H1 (cell line): Measurements from ENCODE around the gene SERPINF2. TPM values are rescaled to one million over a fixed set of nuclear protein-coding genes. Genes with fewer than 3 reads are reported as not detected.

Source experiments
- CTCF ChIA-PET: fragments of 300-600 bp; sonication (Branson Sonifier 250); formaldehyde crosslinking; loops from one replicate; lab custom pipeline; 2021; ENCODE audit not compliant: partially characterized antibody; lab: Charles Lee
- POLR2A ChIA-PET: fragments of 300-600 bp; sonication (Branson Sonifier 250); formaldehyde crosslinking; loops from one replicate; lab custom pipeline; 2021; ENCODE audit warnings: inconsistent platforms; ENCODE audit not compliant: partially characterized antibody; lab: Charles Lee
- DNase-seq, 2 experiments: peaks; one replicate each; pipeline versions ENCODE4 v3.0.0 to v3.0.0-alpha.2; 2010 to 2022; ENCODE audit warnings: low spot score in 2 of 2, low read depth in 1 of 2, mixed read lengths in 1 of 2
- FAIRE-seq: peaks from 2 replicates; lab custom pipeline; 2011; peaks lifted over from hg19 to GRCh38; lab: Jason Lieb, UNC
- H2AFZ ChIP-seq: 2 replicates; pipeline ENCODE4 v1.8.1; 2012; ENCODE audit warnings: low read length, inconsistent platforms
- H2AK5ac ChIP-seq: 2 replicates; pipeline ENCODE4 v1.6.1; 2013; ENCODE audit warnings: low read depth, low read length
- H2BK120ac ChIP-seq: replicated peaks from 2 replicates; pipeline ENCODE3; 2013; ENCODE audit warnings: low read depth, low read length, inconsistent platforms
- H2BK12ac ChIP-seq: 2 replicates; pipeline ENCODE4 v1.6.1; 2013; ENCODE audit warnings: low read depth, low read length
- H2BK15ac ChIP-seq: 2 replicates; pipeline ENCODE4 v1.6.1; 2013; ENCODE audit warnings: low read length
- H2BK20ac ChIP-seq: 2 replicates; pipeline ENCODE4 v1.6.1; 2013; ENCODE audit warnings: low read length
- H2BK5ac ChIP-seq: 2 replicates; pipeline ENCODE4 v1.6.1; 2013; ENCODE audit warnings: low read depth, low read length
- H3K14ac ChIP-seq: 2 replicates; pipeline ENCODE4 v1.6.1; 2013; ENCODE audit warnings: inconsistent platforms; ENCODE audit not compliant: insufficient read length
- H3K18ac ChIP-seq: 2 replicates; pipeline ENCODE4 v1.6.1; 2013; ENCODE audit warnings: low read length; ENCODE audit errors: extremely low read depth
- H3K23ac ChIP-seq: 2 replicates; pipeline ENCODE4 v1.6.1; 2013; ENCODE audit warnings: inconsistent platforms; ENCODE audit not compliant: insufficient read length
- H3K23me2 ChIP-seq: 2 replicates; pipeline ENCODE4 v1.6.1; 2013; ENCODE audit warnings: low read depth, low read length
- H3K27ac ChIP-seq: 2 replicates; pipeline ENCODE4 v1.6.1; 2011; ENCODE audit warnings: low read depth, low read length, inconsistent platforms
- H3K27me3 ChIP-seq, 4 experiments: replicated peaks in 1 of 4; 1 replicate in 1 of 4; 2 replicates in 3 of 4; pipeline versions ENCODE4 v1.6.1 to v1.8.1; 2011 to 2013; ENCODE audit warnings: low read length in 3 of 4, mild to moderate bottlenecking in 3 of 4, inconsistent platforms in 2 of 4, mixed read lengths in 2 of 4, moderate library complexity in 1 of 4; ENCODE audit not compliant: control insufficient read depth in 3 of 4, insufficient read depth in 3 of 4; ENCODE audit errors: extremely low read depth in 1 of 4
- H3K36me3 ChIP-seq, 4 experiments: 2 replicates each; pipeline versions ENCODE4 v1.6.1 to v1.8.1; 2011 to 2013; ENCODE audit warnings: mild to moderate bottlenecking in 4 of 4, low read length in 3 of 4, moderate library complexity in 2 of 4, control low read depth in 1 of 4, inconsistent platforms in 1 of 4; ENCODE audit not compliant: insufficient read depth in 4 of 4, control insufficient read depth in 2 of 4
- H3K4ac ChIP-seq: replicated peaks from 2 replicates; pipeline ENCODE3; 2013; ENCODE audit warnings: low read length, low read depth, mixed read lengths, inconsistent platforms; ENCODE audit not compliant: insufficient read length
- H3K4me1 ChIP-seq, 4 experiments: replicated peaks in 1 of 4; 1 replicate in 1 of 4; 2 replicates in 3 of 4; pipeline versions ENCODE4 v1.6.1 to v1.8.1; 2011 to 2013; ENCODE audit warnings: low read length in 3 of 4, inconsistent platforms in 2 of 4, mixed read lengths in 1 of 4; ENCODE audit not compliant: insufficient read depth in 4 of 4, control insufficient read depth in 3 of 4
- H3K4me2 ChIP-seq, 2 experiments: 2 replicates each; pipeline versions ENCODE4 v1.6.1 to v1.8.1; 2011 to 2013; ENCODE audit warnings: low read depth in 2 of 2, low read length in 2 of 2, control low read depth in 1 of 2, inconsistent platforms in 1 of 2, mild to moderate bottlenecking in 1 of 2; ENCODE audit not compliant: insufficient read depth in 1 of 2
- H3K4me3 ChIP-seq, 4 experiments: fragments of 200-600, 300-600 bp in 1 of 4; sonication (generic), shearing (Covaris generic), sonication (Bioruptor Twin) in 1 of 4; 2 replicates each; pipeline versions ENCODE4 v1.5.1 to v1.8.1; 2011 to 2016; ENCODE audit warnings: low read length in 4 of 4, low read depth in 3 of 4, control low read depth in 2 of 4, inconsistent platforms in 2 of 4, mild to moderate bottlenecking in 2 of 4, mixed read lengths in 1 of 4, moderate library complexity in 1 of 4; ENCODE audit not compliant: insufficient read depth in 2 of 4; ENCODE audit errors: extremely low read depth in 1 of 4
- H3K56ac ChIP-seq: replicated peaks from 2 replicates; pipeline ENCODE3; 2013; ENCODE audit warnings: low read depth, mild to moderate bottlenecking, mixed read lengths, low read length, inconsistent platforms; ENCODE audit not compliant: insufficient read length
- H3K79me1 ChIP-seq: 2 replicates; pipeline ENCODE4 v1.6.1; 2013; ENCODE audit warnings: low read depth, low read length, control low read depth
- H3K79me2 ChIP-seq, 2 experiments: 2 replicates each; pipeline versions ENCODE4 v1.6.1 to v1.8.1; 2012 to 2013; ENCODE audit warnings: low read length in 2 of 2, mild to moderate bottlenecking in 2 of 2, inconsistent platforms in 1 of 2; ENCODE audit not compliant: insufficient read depth in 2 of 2, control insufficient read depth in 1 of 2
- H3K9ac ChIP-seq, 4 experiments: replicated peaks in 1 of 4; 1 replicate in 1 of 4; 2 replicates in 3 of 4; pipeline versions ENCODE4 v1.6.1 to v1.8.1; 2011 to 2013; ENCODE audit warnings: low read depth in 3 of 4, low read length in 3 of 4, control low read depth in 2 of 4, mild to moderate bottlenecking in 2 of 4, moderate library complexity in 2 of 4, inconsistent platforms in 1 of 4; ENCODE audit errors: extremely low read depth in 1 of 4
- H3K9me3 ChIP-seq, 2 experiments: 2 replicates each; pipeline versions ENCODE4 v1.6.1 to v1.8.1; 2012 to 2013; ENCODE audit warnings: mild to moderate bottlenecking in 2 of 2, moderate library complexity in 2 of 2, control low read depth in 1 of 2, inconsistent platforms in 1 of 2, low read depth in 1 of 2, low read length in 1 of 2, mixed read lengths in 1 of 2; ENCODE audit not compliant: insufficient read depth in 2 of 2
- H4K20me1 ChIP-seq, 2 experiments: replicated peaks in 1 of 2; 2 replicates each; pipeline versions ENCODE3 to v1.8.1; 2011 to 2013; ENCODE audit warnings: inconsistent platforms in 2 of 2, low read length in 2 of 2, mild to moderate bottlenecking in 1 of 2; ENCODE audit not compliant: insufficient read depth in 2 of 2, control insufficient read depth in 1 of 2
- H4K5ac ChIP-seq: 2 replicates; pipeline ENCODE4 v1.6.1; 2013; ENCODE audit warnings: low read length, low read depth, mixed read lengths, inconsistent platforms; ENCODE audit not compliant: insufficient read length
- H4K8ac ChIP-seq: 2 replicates; pipeline ENCODE4 v1.8.0; 2013; ENCODE audit warnings: mild to moderate bottlenecking, moderate library complexity, low read length, inconsistent platforms; ENCODE audit not compliant: insufficient read depth; ENCODE audit errors: extremely low read depth
- H4K91ac ChIP-seq: replicated peaks from 2 replicates; pipeline ENCODE3; 2013; ENCODE audit warnings: low read length, mixed read lengths, inconsistent platforms; ENCODE audit not compliant: insufficient read length
- SAP30 ChIP-seq: fragments of 300-600 bp; sonication (generic); IDR thresholded peaks from 2 replicates; pipeline ENCODE4 v1.7.1; 2012; ENCODE audit warnings: low read length, moderate library complexity, mild to moderate bottlenecking, inconsistent platforms; ENCODE audit not compliant: insufficient read depth, insufficient replicate concordance
- WGBS, 2 experiments: shearing (Covaris generic) in 1 of 2; methylation state at CpG; one replicate each; pipeline versions ENCODE4 v1.1.6 to v1.1.7; 2013 to 2015; ENCODE audit warnings: low lambda C conversion rate in 2 of 2, mixed read lengths in 2 of 2, inconsistent platforms in 1 of 2, low coverage in 1 of 2, missing lambda C conversion rate in 1 of 2; ENCODE audit not compliant: insufficient replicate concordance in 2 of 2, insufficient coverage in 1 of 2, insufficient read length in 1 of 2; ENCODE audit errors: extremely low coverage in 1 of 2, missing lambda C conversion rate in 1 of 2; 5-methylcytosine and 5-hydroxymethylcytosine counted together
- polyA plus RNA-seq, 7 experiments: library from polyadenylated mRNA; depleted of rRNA in 3 of 7; stranded (reverse) in 5 of 7; unstranded in 2 of 7; fragments of >200 nt in 5 of 7; fragments of 200-250 nt in 2 of 7; gene quantifications; 1 replicate in 5 of 7; 2 replicates in 1 of 7; 4 replicates in 1 of 7; pipeline versions ENCODE4 v1.2.1 to v1.2.3, GENCODE V29; 2011 to 2013; ENCODE audit warnings: missing spikeins in 2 of 7, mixed read lengths in 2 of 7
- total RNA-seq: library from RNA; stranded (reverse); fragmentation: NEBNext Ultra II Directional; extraction: Animal tissue kit (Norgen Biotek cat#: 25700); gene quantifications from 2 replicates; pipeline ENCODE4 v1.2.1, GENCODE V29; 2021
- TF ChIP-seq, protein P1 (sequence below): IDR thresholded peaks from 2 replicates; pipeline ENCODE4 v1.6.1; 2011; ENCODE audit warnings: low read depth, mild to moderate bottlenecking, low read length; ENCODE audit not compliant: insufficient read depth

Gene SERPINF2
- total and polyA plus RNA-seq, 2 of the 8 experiments (the other 6 are each of a cell fraction or from before 2014, with no cell fraction given) = 1.8 to 3.2 TPM

DNA sequence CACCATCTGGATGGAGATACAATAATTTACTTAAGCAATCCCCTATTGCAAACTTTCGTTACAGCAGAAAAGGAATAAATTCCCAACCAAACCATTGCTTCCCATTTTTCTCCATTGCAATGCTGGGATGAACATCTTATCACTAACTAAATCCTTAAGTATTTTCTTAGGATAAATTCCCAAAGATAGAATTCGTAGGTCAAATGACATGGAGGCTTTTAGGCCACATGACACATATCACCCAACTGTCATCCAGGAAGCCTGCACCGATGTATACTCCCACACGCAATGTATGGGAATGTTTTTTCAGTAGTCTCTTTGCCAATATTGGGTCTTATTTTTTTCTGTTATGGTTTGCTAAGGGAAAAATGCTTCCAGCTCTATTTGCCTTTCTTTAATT is 30.9 kb upstream of the SERPINF2 start:
- Histone ChIP-seq H3K4me2 (no peak overlapping the region; a peak in 1 of 4 replicates), H3K4me1 (peaks cover 0 to 19% (median 15%) of the 10 kb centered on the region in 4 experiments; a peak in 6 of 7 replicates), H4K5ac (no peak overlapping the region), H3K18ac (no peak overlapping the region), H3K36me3 (no peaks in the 10 kb centered on the region), H3K4me3 (no peak overlapping the region), H3K14ac (no peak overlapping the region), H2BK15ac (no peak overlapping the region), H3K27me3 (peaks cover 0 to 2% (median 0%) of the 10 kb centered on the region in 4 experiments; a peak in 2 of 7 replicates), H3K23ac (no peak overlapping the region), H3K4ac (no peak overlapping the region), H2AK5ac (no peak overlapping the region), H3K79me2 (no peaks in the 10 kb centered on the region), H2BK5ac (no peak overlapping the region), H3K56ac (no peak overlapping the region), H2BK20ac (no peak overlapping the region), H3K9me3 (no peaks in the 10 kb centered on the region), H3K79me1 (peaks cover 7% of the 10 kb centered on the region; the same call in 1 of the 2 replicates), H4K20me1 (peaks cover 0 to 7% of the 10 kb centered on the region in 2 experiments), H2BK120ac (no peak overlapping the region), H3K27ac (no peak overlapping the region), H2BK12ac (no peak overlapping the region), H3K23me2 (peaks cover 20% of the 10 kb centered on the region; the same call in 1 of the 2 replicates), H2AFZ (no peak overlapping the region), H3K9ac (no peak overlapping the region), H4K8ac (no peak overlapping the region), H4K91ac (no peak overlapping the region)
- TF ChIP-seq SAP30 = peak; percentile 32
- TF ChIP-seq, protein P1, sequence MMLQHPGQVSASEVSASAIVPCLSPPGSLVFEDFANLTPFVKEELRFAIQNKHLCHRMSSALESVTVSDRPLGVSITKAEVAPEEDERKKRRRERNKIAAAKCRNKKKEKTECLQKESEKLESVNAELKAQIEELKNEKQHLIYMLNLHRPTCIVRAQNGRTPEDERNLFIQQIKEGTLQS = no peak
- ChIA-PET CTCF (no interaction called here), POLR2A (interaction anchor here (1.5 kb wide), 1 partner anchor 15 kb away, joined by 4 read pairs; no protein-coding TSS in a partner anchor)
- WGBS, 2 experiments = 90% methylated on average over 4 of the region's 4 CpGs; no CpG with 5 or more reads in 1 of the 2 experiments
- DNase-seq = no peak
- no peak for FAIRE-seq
